ENCODE data around the gene GABPB2.

GRCh38 chr1:151054971-151055547, 15.5 kb upstream of the GABPB2 start:
- no peak for TF ChIP-seq POLR2A (IDR thresholded peaks at IDR 0.05; ENCODE audit: low read depth, low read length)
- TF ChIP-seq TAF1 (IDR thresholded peaks at IDR 0.05; ENCODE audit: low read depth, low read length), result no peak
- TF ChIP-seq POLR2AphosphoS5 (IDR thresholded peaks at IDR 0.05; ENCODE audit: low read depth, low read length), result no peak
